Measurements from ENCODE around the gene S1PR2.
"Not testable (repeated sequence)": the region's sequence is repeated elsewhere in the genome, so short reads cannot be mapped to it uniquely, and the experiment has no call there.

S1PR2 gene

GRCh38 chr19:10254244-10254643 lies 23.1 kb upstream of the S1PR2 start:
- no peak overlapping the region for H3K4me3 ChIP-seq (ENCODE audit: low read length)
- TF ChIP-seq CTCF (IDR thresholded peaks at IDR 0.05; ENCODE audit: insufficient read depth, low read depth, low read length, missing control alignments) = no peak
- DNase-seq (ENCODE audit: low read depth) = no peak

- no peak for TF ChIP-seq CTCF (IDR thresholded peaks at IDR 0.05; ENCODE audit: insufficient read depth, low read depth, low read length, missing control alignments)
- H3K4me3 ChIP-seq (ENCODE audit: low read length) = peak overlapping the region; percentile 96
- no peak for DNase-seq (ENCODE audit: low read depth)
Measured at GRCh38 chr19:10252707-10253106, 21.6 kb upstream of the S1PR2 start.

GRCh38 chr19:10251792-10252694 lies 20.9 kb upstream of the S1PR2 start, which contains the start of gene MRPL4:
Gene MRPL4 (plus strand): TSS chr19:10252214. CDS start chr19:10252254, 40 bp downstream.
- no peak for TF ChIP-seq CTCF (IDR thresholded peaks at IDR 0.05; ENCODE audit: insufficient read depth, low read depth, low read length, missing control alignments)
- DNase-seq (ENCODE audit: low read depth) = peak; percentile 99
- peak within 1 kb of the TSS; percentile 96 for H3K4me3 ChIP-seq (ENCODE audit: low read length)

GRCh38 chr19:10246511-10246910 lies 15.4 kb upstream of the S1PR2 start:
- TF ChIP-seq CTCF (IDR thresholded peaks at IDR 0.05; ENCODE audit: insufficient read depth, low read depth, low read length, missing control alignments) = no peak
- no peak for DNase-seq (ENCODE audit: low read depth)
- no peak overlapping the region for H3K4me3 ChIP-seq (ENCODE audit: low read length)

- TF ChIP-seq CTCF (IDR thresholded peaks at IDR 0.05; ENCODE audit: insufficient read depth, low read depth, low read length, missing control alignments) = no peak
- no peak overlapping the region for H3K4me3 ChIP-seq (ENCODE audit: low read length)
Measured at GRCh38 chr19:10245189-10245939, 14.2 kb upstream of the S1PR2 start.

GRCh38 chr19:10243606-10244005 lies 12.5 kb upstream of the S1PR2 start:
- TF ChIP-seq CTCF (IDR thresholded peaks at IDR 0.05; ENCODE audit: insufficient read depth, low read depth, low read length, missing control alignments) = no peak
- DNase-seq (ENCODE audit: low read depth) = no peak
- H3K4me3 ChIP-seq (ENCODE audit: low read length) = no peak overlapping the region

More at GRCh38 chr19:10245189-10245939, 14.2 kb upstream of the S1PR2 start:
- no peak for DNase-seq (ENCODE audit: low read depth)

GRCh38 chr19:10241826-10242449 lies 10.8 kb upstream of the S1PR2 start:
- DNase-seq (ENCODE audit: low read depth); H3K4me3 ChIP-seq (ENCODE audit: low read length): not testable (repeated sequence)
